Measurements from ENCODE around the gene CCDC191. TPM values are rescaled to one million over a fixed set of nuclear protein-coding genes. Genes with fewer than 3 reads are reported as not detected.

The CCDC191 gene
- total RNA-seq (2.7 and 5.4 TPM in 2 replicates), polyA plus RNA-seq (5.3 and 9.0 TPM in 2 replicates)

DNA sequence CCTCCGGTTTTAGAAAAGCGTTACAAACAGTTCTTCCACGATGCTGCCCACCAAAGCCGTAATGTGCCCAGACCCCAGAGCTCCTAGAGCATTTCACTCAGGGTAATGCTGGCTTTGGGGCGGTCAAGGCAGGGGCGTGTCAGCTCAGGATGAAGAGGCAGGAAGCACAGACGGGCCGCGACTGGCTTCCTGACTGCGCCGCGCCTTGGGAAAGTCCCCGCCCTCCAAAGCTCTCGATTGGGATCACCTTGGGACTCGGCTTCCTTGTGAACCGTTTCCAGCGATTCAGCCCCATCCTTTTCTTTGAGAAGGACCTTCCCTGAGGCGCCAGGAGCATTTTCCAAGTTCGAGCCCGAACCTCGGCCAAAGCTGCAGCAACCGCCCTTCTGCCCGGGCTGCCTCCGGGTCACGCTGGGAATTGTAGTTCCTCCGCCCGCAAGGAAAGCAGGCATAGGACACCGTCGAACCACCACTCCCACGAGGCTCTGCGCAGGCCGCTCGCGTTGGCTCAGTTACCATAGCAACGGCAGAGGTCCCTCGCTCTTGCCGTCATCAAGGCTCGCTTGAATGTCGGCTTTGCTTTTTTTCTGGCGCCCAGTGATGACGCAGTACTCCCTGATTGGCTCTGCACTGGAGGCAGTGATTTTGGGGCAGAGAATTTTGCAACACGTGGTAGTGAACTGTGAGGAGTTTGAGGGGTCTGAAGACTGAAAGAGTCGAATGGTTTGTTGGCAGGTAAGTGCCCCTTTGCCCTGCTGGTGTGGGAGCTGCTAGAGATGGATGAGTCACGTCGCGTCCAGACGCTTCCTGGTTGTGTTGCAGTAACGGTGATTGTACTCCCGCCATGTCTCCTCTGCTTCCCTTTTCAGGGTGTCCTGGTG, at the start of gene CCDC191, which contains the start of gene QTRT2:
Gene CCDC191 (minus strand): TSS at position 397 of the 881 bp plus-strand sequence. CDS start 60 bp downstream, at position 337.
Gene QTRT2 (plus strand): TSS at position 608 of the 881 bp plus-strand sequence. CDS start 8,521 bp downstream, outside the sequence.
- TF ChIP-seq, protein P1, sequence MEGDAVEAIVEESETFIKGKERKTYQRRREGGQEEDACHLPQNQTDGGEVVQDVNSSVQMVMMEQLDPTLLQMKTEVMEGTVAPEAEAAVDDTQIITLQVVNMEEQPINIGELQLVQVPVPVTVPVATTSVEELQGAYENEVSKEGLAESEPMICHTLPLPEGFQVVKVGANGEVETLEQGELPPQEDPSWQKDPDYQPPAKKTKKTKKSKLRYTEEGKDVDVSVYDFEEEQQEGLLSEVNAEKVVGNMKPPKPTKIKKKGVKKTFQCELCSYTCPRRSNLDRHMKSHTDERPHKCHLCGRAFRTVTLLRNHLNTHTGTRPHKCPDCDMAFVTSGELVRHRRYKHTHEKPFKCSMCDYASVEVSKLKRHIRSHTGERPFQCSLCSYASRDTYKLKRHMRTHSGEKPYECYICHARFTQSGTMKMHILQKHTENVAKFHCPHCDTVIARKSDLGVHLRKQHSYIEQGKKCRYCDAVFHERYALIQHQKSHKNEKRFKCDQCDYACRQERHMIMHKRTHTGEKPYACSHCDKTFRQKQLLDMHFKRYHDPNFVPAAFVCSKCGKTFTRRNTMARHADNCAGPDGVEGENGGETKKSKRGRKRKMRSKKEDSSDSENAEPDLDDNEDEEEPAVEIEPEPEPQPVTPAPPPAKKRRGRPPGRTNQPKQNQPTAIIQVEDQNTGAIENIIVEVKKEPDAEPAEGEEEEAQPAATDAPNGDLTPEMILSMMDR (IDR thresholded peaks at IDR 0.05; ENCODE audit: low read depth, low read length) = no peak
- no peaks in the 10 kb centered on the region for H3K9me3 ChIP-seq (ENCODE audit: low read depth)
- H3K27me3 ChIP-seq = no peaks in the 10 kb centered on the region
- H3K4me3 ChIP-seq = peak within 1 kb of the TSS; percentile 69
- H3K36me3 ChIP-seq = no peaks in the 10 kb centered on the region
- H3K27ac ChIP-seq = peak within 1 kb of the TSS; percentile 52
- H3K4me1 ChIP-seq (ENCODE audit: low read depth) = peaks cover 7% of the 10 kb centered on the region
- DNase-seq (ENCODE audit: low read depth in 1 of 2, low spot score in 1 of 2) = peak; percentile 99 to 100

DNA sequence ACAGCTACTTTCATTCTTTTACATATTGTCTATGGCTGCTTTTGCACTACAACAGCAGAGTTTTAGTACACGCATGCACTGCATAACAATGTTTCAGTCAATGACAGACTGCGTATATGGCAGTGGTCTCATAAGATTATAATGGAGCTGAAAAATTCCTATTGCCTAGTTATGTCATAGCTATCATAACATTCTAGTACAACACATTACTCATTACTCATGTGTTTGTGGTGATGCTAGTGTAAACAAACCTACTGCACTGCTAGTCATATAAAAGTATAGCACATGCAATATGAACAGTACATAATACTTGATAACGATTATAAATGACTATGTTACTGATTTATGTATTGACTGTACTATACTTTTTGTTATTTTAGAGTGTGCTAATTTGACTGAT, 48.1 kb upstream of the CCDC191 start:
- DNase-seq (ENCODE audit: low read depth in 1 of 2, low spot score in 1 of 2) = no peak
- Histone ChIP-seq H3K36me3 (no peaks in the 10 kb centered on the region), H3K4me1 (ENCODE audit: low read depth) (no peaks in the 10 kb centered on the region), H3K4me3 (no peak overlapping the region), H3K9me3 (ENCODE audit: low read depth) (no peaks in the 10 kb centered on the region), H3K27ac (no peak overlapping the region), H3K27me3 (no peaks in the 10 kb centered on the region)
- TF ChIP-seq, protein P1 (IDR thresholded peaks at IDR 0.05; ENCODE audit: low read depth, low read length) = no peak

- DNase-seq (ENCODE audit: low read depth in 1 of 2, low spot score in 1 of 2) = no peak
- Histone ChIP-seq H3K36me3 (no peaks in the 10 kb centered on the region), H3K27ac (no peak overlapping the region), H3K27me3 (no peaks in the 10 kb centered on the region), H3K9me3 (ENCODE audit: low read depth) (no peaks in the 10 kb centered on the region), H3K4me1 (ENCODE audit: low read depth) (no peaks in the 10 kb centered on the region), H3K4me3 (no peak overlapping the region)
- TF ChIP-seq, protein P1 (IDR thresholded peaks at IDR 0.05; ENCODE audit: low read depth, low read length) = no peak
Observed at GRCh38 chr3:114103858-114104257, 47.5 kb upstream of the CCDC191 start.

DNA sequence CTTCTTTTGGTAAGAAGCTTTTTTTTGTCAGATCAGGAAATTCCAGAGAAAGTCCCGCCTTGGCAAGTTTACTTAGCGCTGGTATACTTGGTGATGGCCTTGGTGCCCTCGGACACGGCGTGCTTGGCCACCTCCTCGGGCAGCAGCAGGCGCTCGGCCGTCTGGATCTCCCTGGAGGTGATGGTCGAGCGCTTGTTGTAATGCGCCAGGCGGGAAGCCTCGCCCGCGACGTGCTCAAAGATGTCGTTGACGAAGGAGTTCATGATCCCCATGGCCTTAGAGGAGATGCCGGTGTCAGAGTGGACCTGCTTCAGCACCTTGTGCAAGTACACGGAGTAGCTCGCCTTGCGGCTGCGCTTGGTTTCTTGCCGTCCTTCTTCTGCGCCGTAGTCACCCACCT, 46.9 kb upstream of the CCDC191 start:
- H3K4me3 ChIP-seq = no peak overlapping the region
- H3K27ac ChIP-seq = no peak overlapping the region
- H3K36me3 ChIP-seq = no peaks in the 10 kb centered on the region
- H3K4me1 ChIP-seq (ENCODE audit: low read depth) = no peaks in the 10 kb centered on the region
- TF ChIP-seq, protein P1 (IDR thresholded peaks at IDR 0.05; ENCODE audit: low read depth, low read length) = no peak
- DNase-seq (ENCODE audit: low read depth in 1 of 2, low spot score in 1 of 2) = no peak
- H3K9me3 ChIP-seq (ENCODE audit: low read depth) = no peaks in the 10 kb centered on the region
- no peaks in the 10 kb centered on the region for H3K27me3 ChIP-seq

- Histone ChIP-seq H3K4me3 (no peak overlapping the region), H3K4me1 (ENCODE audit: low read depth) (no peaks in the 10 kb centered on the region), H3K27ac (no peak overlapping the region), H3K36me3 (no peaks in the 10 kb centered on the region), H3K27me3 (no peaks in the 10 kb centered on the region), H3K9me3 (ENCODE audit: low read depth) (no peaks in the 10 kb centered on the region)
- DNase-seq (ENCODE audit: low read depth in 1 of 2, low spot score in 1 of 2) = no peak
- TF ChIP-seq, protein P1 (IDR thresholded peaks at IDR 0.05; ENCODE audit: low read depth, low read length) = no peak
Observed at GRCh38 chr3:114101101-114101500, 44.8 kb upstream of the CCDC191 start.
